ENCODE data around the gene DNAAF5. TPM values are rescaled to one million over a fixed set of nuclear protein-coding genes. Genes with fewer than 3 reads are reported as not detected.

DNAAF5 gene
- total and polyA plus RNA-seq, 9 of the 15 experiments (the other 6 are each of a cell fraction or from before 2014, with no cell fraction given), result 3.1 to 69.7 (median 19.1) TPM

GRCh38 chr7:815284-816216 lies 89.1 kb downstream of the DNAAF5 start:
- Histone ChIP-seq H3K27me3 (ENCODE audit: control insufficient read depth in 2 of 2, insufficient read depth in 2 of 2, low read length in 2 of 2) (no peaks in the 10 kb centered on the region), H3K4me2 (ENCODE audit: insufficient read depth, low read length) (peak overlapping the region; percentile 70), H3K27ac (ENCODE audit: extremely low read depth, low read depth, low read length) (no peak overlapping the region), H4K20me1 (replicated peaks; ENCODE audit: control insufficient read depth, insufficient read depth, low read length) (peaks cover 11% of the 10 kb centered on the region), H2AFZ (ENCODE audit: low read depth, low read length) (peak overlapping the region; percentile 84), H3K4me3 (peak overlapping the region; percentile 69), H3K79me2 (ENCODE audit: control insufficient read depth, insufficient read depth, low read length) (peaks cover 39% of the 10 kb centered on the region), H3K36me3 (ENCODE audit: control insufficient read depth, insufficient read depth, low read length) (peaks cover 5% of the 10 kb centered on the region; the same call in 2 of the 3 replicates), H3K9me1 (ENCODE audit: control insufficient read depth, insufficient read depth, low read length) (no peaks in the 10 kb centered on the region), H3K9me3 (replicated peaks; ENCODE audit: control insufficient read depth, insufficient read depth, low read depth, low read length) (no peaks in the 10 kb centered on the region), H3K4me1 (replicated peaks in 1 of 2; ENCODE audit: control insufficient read depth in 2 of 2, insufficient read depth in 2 of 2, low read length in 2 of 2) (peaks cover 15 to 32% of the 10 kb centered on the region in 2 experiments), H3K9ac (ENCODE audit: insufficient read depth in 1 of 2, low read depth in 2 of 2, low read length in 2 of 2) (peak overlapping the region; percentile 32 to 87; a peak in 3 of 4 replicates)
- peak; percentile 37 to 68 (median 56) for DNase-seq (ENCODE audit: extremely low read depth in 1 of 4, low spot score in 3 of 4)
- ChIA-PET CTCF (ENCODE audit: low intra/inter-chr PET ratio) (no interaction called here), POLR2A (interaction anchor here (2.2 kb wide), 1 partner anchor 10 kb away, joined by 5 read pairs; no protein-coding TSS in a partner anchor)
- WGBS (ENCODE audit: insufficient coverage, low coverage, missing lambda C conversion rate), result 22% methylated on average over 36 of the region's 56 CpGs
- in situ Hi-C loops (cut with MboI) (no loop called here), intact Hi-C loops (cut with micrococcal nuclease) (loop anchor here (5.0 kb wide), 1 partner anchor 57 kb away; no protein-coding TSS in a partner anchor)
- no peak for FAIRE-seq
- 0 out of 3 replicates have a peak, but pooled peaks have one; percentile 5 for ATAC-seq
- no TSS peak for BruUV-seq (replicated peaks)
- TF ChIP-seq NRF1 (conservative IDR thresholded peaks at IDR 0.05 in 1 of 2, IDR thresholded peaks at IDR 0.05 in 1 of 2), result peak; percentile 91 to 92
- peak; percentile 83 for TF ChIP-seq ZNF263 (CRISPR knock-in tag; IDR thresholded peaks at IDR 0.05; ENCODE audit: borderline replicate concordance)
- TF ChIP-seq SP1 (CRISPR knock-in tag; IDR thresholded peaks at IDR 0.05), result 0 out of 2 replicates have a peak, but pooled peaks have one; percentile 50
- peak in 1 of 2 experiments; percentile 65; a peak in 2 of 4 replicates for TF ChIP-seq MAZ (CRISPR knock-in tag; conservative IDR thresholded peaks at IDR 0.05 in 1 of 2, IDR thresholded peaks at IDR 0.05 in 1 of 2)
- 0 out of 2 replicates have a peak, but pooled peaks have one; percentile 16 for TF ChIP-seq L3MBTL2 (IDR thresholded peaks at IDR 0.05)
- no peak for TF ChIP-seq ZNF695 (CRISPR knock-in tag; IDR thresholded peaks at IDR 0.05)
- no peak for TF ChIP-seq CBX1 (IDR thresholded peaks at IDR 0.05; ENCODE audit: low read depth)
- no peak for TF ChIP-seq NCOA2 (IDR thresholded peaks at IDR 0.05; ENCODE audit: partially characterized antibody in 2 of 2)
- TF ChIP-seq HNRNPLL (IDR thresholded peaks at IDR 0.05; ENCODE audit: low read depth, low read length, poor library complexity, severe bottlenecking), result no peak
- TF ChIP-seq ZNF395 (CRISPR knock-in tag; IDR thresholded peaks at IDR 0.05), result no peak
- TF ChIP-seq NFIC (IDR thresholded peaks at IDR 0.05), result 0 out of 2 replicates have a peak, but pooled peaks have one; percentile 6
- TF ChIP-seq ZBTB7A (IDR thresholded peaks at IDR 0.05; ENCODE audit: borderline replicate concordance, control insufficient read depth, low read depth, low read length), result peak; percentile 84
- peak in 1 of 2 experiments; percentile 5 for TF ChIP-seq E2F6 (IDR thresholded peaks at IDR 0.05; ENCODE audit: borderline replicate concordance in 1 of 2, extremely low read depth in 1 of 2, insufficient read depth in 1 of 2, insufficient read length in 1 of 2, low read depth in 1 of 2, low read length in 1 of 2, poor library complexity in 1 of 2, severe bottlenecking in 1 of 2)
- TF ChIP-seq CXXC5 (CRISPR knock-in tag; IDR thresholded peaks at IDR 0.05), result peak; percentile 25; the same call in 1 of the 2 replicates
- TF ChIP-seq GABPB1 (CRISPR knock-in tag; IDR thresholded peaks at IDR 0.05), result 0 out of 2 replicates have a peak, but pooled peaks have one; percentile 8
- TF ChIP-seq TFAP4 (CRISPR knock-in tag; IDR thresholded peaks at IDR 0.05; ENCODE audit: borderline replicate concordance), result peak; percentile 26; the same call in 1 of the 2 replicates

Data from K562 (cell line).